GM19455 (cell line): ENCODE data around the gene C1orf21.

Experiments used
- ATAC-seq: cut with Tn5 transposase; IDR thresholded peaks from one replicate; pipeline ENCODE4 v1.9.1; 2021; ENCODE audit not compliant: unreplicated experiment

The C1orf21 gene

GRCh38 chr1:184443624-184444023 lies 56.8 kb downstream of the C1orf21 start:
- no peak for ATAC-seq

GRCh38 chr1:184445997-184446396 lies 59.2 kb downstream of the C1orf21 start:
- no peak for ATAC-seq

GRCh38 chr1:184447651-184448185 lies 60.9 kb downstream of the C1orf21 start:
- ATAC-seq = no peak

GRCh38 chr1:184449916-184450315 lies 63.1 kb downstream of the C1orf21 start:
- no peak for ATAC-seq

- ATAC-seq = no peak
These were observed 69.0 kb downstream of the C1orf21 start for GRCh38 chr1:184455786-184456185.

- ATAC-seq = no peak
These were observed 69.4 kb downstream of the C1orf21 start for GRCh38 chr1:184456189-184456588.

- no peak for ATAC-seq
These were observed 70.7 kb downstream of the C1orf21 start for GRCh38 chr1:184457500-184457899.

GRCh38 chr1:184461321-184461720 lies 74.5 kb downstream of the C1orf21 start:
- no peak for ATAC-seq

GRCh38 chr1:184462155-184462554 lies 75.3 kb downstream of the C1orf21 start:
- no peak for ATAC-seq

- no peak for ATAC-seq
These were observed 76.2 kb downstream of the C1orf21 start for GRCh38 chr1:184462990-184463389.

GRCh38 chr1:184463680-184464079 lies 76.9 kb downstream of the C1orf21 start:
- no peak for ATAC-seq

GRCh38 chr1:184464757-184465156 lies 77.9 kb downstream of the C1orf21 start:
- no peak for ATAC-seq

GRCh38 chr1:184465489-184466146 lies 78.8 kb downstream of the C1orf21 start:
- no peak for ATAC-seq

GRCh38 chr1:184467295-184467694 lies 80.5 kb downstream of the C1orf21 start:
- no peak for ATAC-seq

- no peak for ATAC-seq
These were observed 82.6 kb downstream of the C1orf21 start for GRCh38 chr1:184469396-184469795.

- ATAC-seq = no peak
These were observed 84.9 kb downstream of the C1orf21 start for GRCh38 chr1:184471686-184472085.

GRCh38 chr1:184472136-184472535 lies 85.3 kb downstream of the C1orf21 start:
- no peak for ATAC-seq

GRCh38 chr1:184473176-184473966 lies 86.5 kb downstream of the C1orf21 start:
- ATAC-seq = no peak

GRCh38 chr1:184476187-184476586 lies 89.4 kb downstream of the C1orf21 start:
- ATAC-seq = no peak

GRCh38 chr1:184479435-184480167 lies 92.8 kb downstream of the C1orf21 start:
- no peak for ATAC-seq

GRCh38 chr1:184480736-184481135 lies 93.9 kb downstream of the C1orf21 start:
- no peak for ATAC-seq

- ATAC-seq = no peak
These were observed 95.3 kb downstream of the C1orf21 start for GRCh38 chr1:184482136-184482535.
